ENCODE data around the gene WDR45B. TPM values are rescaled to one million over a fixed set of nuclear protein-coding genes. Genes with fewer than 3 reads are reported as not detected.

The WDR45B gene
- total and polyA plus RNA-seq, 4 donors = 83.8 to 120 (median 102) TPM

- H3K27ac ChIP-seq (ENCODE audit: low read depth, low read length) = no peak overlapping the region
- DNase-seq (ENCODE audit: low read depth in 4 of 6, low spot score in 6 of 6) = no peak
These were observed 1.4 kb upstream of the WDR45B start for GRCh38 chr17:82649501-82650261.

GRCh38 chr17:82648742-82649331 is 593 bp upstream of the WDR45B start:
- H3K9me3 ChIP-seq (ENCODE audit: control insufficient read depth, insufficient read depth, low read length) = no peaks in the 10 kb centered on the region
- DNase-seq (ENCODE audit: low read depth in 4 of 6, low spot score in 6 of 6) = peak in 3 of 6 donors; percentile 12 to 83 (median 68)
- H3K36me3 ChIP-seq (ENCODE audit: control insufficient read depth, insufficient read depth, low read length) = peaks cover 15% of the 10 kb centered on the region
- peaks cover 29% of the 10 kb centered on the region for H3K4me1 ChIP-seq (ENCODE audit: control insufficient read depth, insufficient read depth, low read length)
- H3K4me3 ChIP-seq (ENCODE audit: low read depth, low read length) = peak overlapping the region; percentile 44
- 0% methylated on average over 16 of the region's 37 CpGs for WGBS (ENCODE audit: insufficient coverage)
- no peaks in the 10 kb centered on the region for H3K27me3 ChIP-seq (ENCODE audit: control insufficient read depth, insufficient read depth, low read length)
- peak overlapping the region; percentile 84 for H3K27ac ChIP-seq (ENCODE audit: low read depth, low read length)

More at GRCh38 chr17:82649501-82650261, 1.4 kb upstream of the WDR45B start:
- 84% methylated on average over 17 of the region's 22 CpGs for WGBS (ENCODE audit: insufficient coverage)
- H3K9me3 ChIP-seq (ENCODE audit: control insufficient read depth, insufficient read depth, low read length) = no peaks in the 10 kb centered on the region
- H3K36me3 ChIP-seq (ENCODE audit: control insufficient read depth, insufficient read depth, low read length) = peaks cover 12% of the 10 kb centered on the region
- H3K4me3 ChIP-seq (ENCODE audit: low read depth, low read length) = no peak overlapping the region
- no peaks in the 10 kb centered on the region for H3K27me3 ChIP-seq (ENCODE audit: control insufficient read depth, insufficient read depth, low read length)
- peaks cover 29% of the 10 kb centered on the region for H3K4me1 ChIP-seq (ENCODE audit: control insufficient read depth, insufficient read depth, low read length)

DNA sequence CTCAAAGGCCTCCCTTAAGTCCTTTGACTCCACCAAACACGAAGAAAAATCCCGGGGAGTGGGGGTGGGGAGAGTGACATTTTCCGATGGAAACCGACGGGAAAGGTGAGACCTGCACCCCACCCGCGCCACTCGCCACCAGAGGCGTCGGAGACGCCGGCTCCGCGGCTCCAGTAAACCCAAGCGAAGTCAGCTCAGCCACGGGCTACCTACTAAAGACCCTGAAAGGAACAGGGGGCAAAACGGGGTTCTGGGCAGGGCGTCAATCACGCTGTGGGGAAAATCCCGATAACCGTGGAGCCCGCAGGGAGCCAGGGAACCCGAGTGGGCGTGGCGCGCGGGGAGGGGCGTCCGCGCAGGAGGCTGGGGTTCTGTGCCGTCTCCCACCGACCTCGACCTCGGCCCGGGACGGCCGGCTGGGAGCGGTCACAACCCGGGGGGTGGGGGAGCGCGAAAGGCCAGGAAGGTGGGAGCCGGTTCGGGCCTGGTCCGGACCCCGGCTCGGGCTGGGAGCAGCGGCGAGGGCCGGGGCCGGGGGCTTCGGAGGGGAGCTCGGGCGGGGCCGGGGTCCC is 565 bp downstream of the WDR45B start:
- Histone ChIP-seq H3K27me3 (ENCODE audit: control insufficient read depth, insufficient read depth, low read length) (no peaks in the 10 kb centered on the region), H3K4me3 (ENCODE audit: low read depth, low read length) (peak overlapping the region; percentile 83), H3K4me1 (ENCODE audit: control insufficient read depth, insufficient read depth, low read length) (peaks cover 29% of the 10 kb centered on the region), H3K27ac (ENCODE audit: low read depth, low read length) (peak overlapping the region; percentile 82), H3K9me3 (ENCODE audit: control insufficient read depth, insufficient read depth, low read length) (no peaks in the 10 kb centered on the region), H3K36me3 (ENCODE audit: control insufficient read depth, insufficient read depth, low read length) (peaks cover 18% of the 10 kb centered on the region)
- DNase-seq (ENCODE audit: low read depth in 4 of 6, low spot score in 6 of 6) = peak in 2 of 6 donors; percentile 5 to 44
- under 1% methylated on average over 52 of the region's 54 CpGs for WGBS (ENCODE audit: insufficient coverage)

DNA sequence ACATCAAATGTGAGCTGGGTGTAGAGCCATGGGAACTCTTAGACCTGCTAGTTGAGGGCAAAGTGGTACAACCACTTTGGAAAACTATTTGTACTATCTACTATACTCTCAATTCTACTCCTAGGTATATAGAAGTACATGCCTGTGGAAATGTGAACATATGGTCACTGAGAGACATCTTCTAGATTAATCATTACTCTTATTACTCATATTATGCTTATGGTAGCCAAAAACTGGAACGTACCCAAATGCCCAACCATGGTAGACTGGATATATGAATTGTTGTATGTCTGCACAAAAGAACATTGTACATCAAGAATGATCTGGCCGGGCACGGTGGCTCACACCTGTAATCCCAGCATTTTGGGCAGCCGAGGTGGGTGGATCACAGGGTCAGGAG is 2.7 kb downstream of the WDR45B start:
- WGBS (ENCODE audit: insufficient coverage) = 94% methylated on average over 3 of the region's 4 CpGs
- no peak overlapping the region for H3K27ac ChIP-seq (ENCODE audit: low read depth, low read length)

GRCh38 chr17:82644148-82644547 is 4.1 kb downstream of the WDR45B start:
- DNase-seq (ENCODE audit: low read depth in 4 of 6, low spot score in 6 of 6) = no peak
- 88% methylated on average over 4 of the region's 5 CpGs for WGBS (ENCODE audit: insufficient coverage)
- Histone ChIP-seq H3K36me3 (ENCODE audit: control insufficient read depth, insufficient read depth, low read length) (peaks cover 52% of the 10 kb centered on the region), H3K4me1 (ENCODE audit: control insufficient read depth, insufficient read depth, low read length) (peaks cover 23% of the 10 kb centered on the region), H3K27ac (ENCODE audit: low read depth, low read length) (no peak overlapping the region), H3K27me3 (ENCODE audit: control insufficient read depth, insufficient read depth, low read length) (no peaks in the 10 kb centered on the region), H3K4me3 (ENCODE audit: low read depth, low read length) (no peak overlapping the region), H3K9me3 (ENCODE audit: control insufficient read depth, insufficient read depth, low read length) (no peaks in the 10 kb centered on the region)

More for the DNA sequence above, 2.7 kb downstream of the WDR45B start:
- no peak overlapping the region for H3K4me3 ChIP-seq (ENCODE audit: low read depth, low read length)
- peaks cover 29% of the 10 kb centered on the region for H3K4me1 ChIP-seq (ENCODE audit: control insufficient read depth, insufficient read depth, low read length)
- no peaks in the 10 kb centered on the region for H3K9me3 ChIP-seq (ENCODE audit: control insufficient read depth, insufficient read depth, low read length)
- peaks cover 40% of the 10 kb centered on the region for H3K36me3 ChIP-seq (ENCODE audit: control insufficient read depth, insufficient read depth, low read length)
- DNase-seq (ENCODE audit: low read depth in 4 of 6, low spot score in 6 of 6) = no peak
- no peaks in the 10 kb centered on the region for H3K27me3 ChIP-seq (ENCODE audit: control insufficient read depth, insufficient read depth, low read length)

GRCh38 chr17:82642022-82642421 is 6.2 kb downstream of the WDR45B start:
- Histone ChIP-seq H3K9me3 (ENCODE audit: control insufficient read depth, insufficient read depth, low read length) (no peaks in the 10 kb centered on the region), H3K4me3 (ENCODE audit: low read depth, low read length) (no peak overlapping the region), H3K27ac (ENCODE audit: low read depth, low read length) (no peak overlapping the region), H3K27me3 (ENCODE audit: control insufficient read depth, insufficient read depth, low read length) (no peaks in the 10 kb centered on the region), H3K36me3 (ENCODE audit: control insufficient read depth, insufficient read depth, low read length) (peaks cover 55% of the 10 kb centered on the region), H3K4me1 (ENCODE audit: control insufficient read depth, insufficient read depth, low read length) (peaks cover 12% of the 10 kb centered on the region)
- no peak for DNase-seq (ENCODE audit: low read depth in 4 of 6, low spot score in 6 of 6)
- 84% methylated on average over 13 of the region's 14 CpGs for WGBS (ENCODE audit: insufficient coverage)

- Histone ChIP-seq H3K27me3 (ENCODE audit: control insufficient read depth, insufficient read depth, low read length) (no peaks in the 10 kb centered on the region), H3K27ac (ENCODE audit: low read depth, low read length) (no peak overlapping the region), H3K4me3 (ENCODE audit: low read depth, low read length) (no peak overlapping the region), H3K9me3 (ENCODE audit: control insufficient read depth, insufficient read depth, low read length) (no peaks in the 10 kb centered on the region), H3K36me3 (ENCODE audit: control insufficient read depth, insufficient read depth, low read length) (peaks cover 58% of the 10 kb centered on the region), H3K4me1 (ENCODE audit: control insufficient read depth, insufficient read depth, low read length) (no peaks in the 10 kb centered on the region)
- DNase-seq (ENCODE audit: low read depth in 4 of 6, low spot score in 6 of 6) = no peak
- 87% methylated on average over 3 of the region's 5 CpGs for WGBS (ENCODE audit: insufficient coverage)
These were observed 8.2 kb downstream of the WDR45B start for GRCh38 chr17:82640036-82640435.

GRCh38 chr17:82639628-82640027 is 8.6 kb downstream of the WDR45B start:
- Histone ChIP-seq H3K27ac (ENCODE audit: low read depth, low read length) (no peak overlapping the region), H3K9me3 (ENCODE audit: control insufficient read depth, insufficient read depth, low read length) (no peaks in the 10 kb centered on the region), H3K36me3 (ENCODE audit: control insufficient read depth, insufficient read depth, low read length) (peaks cover 56% of the 10 kb centered on the region), H3K4me1 (ENCODE audit: control insufficient read depth, insufficient read depth, low read length) (no peaks in the 10 kb centered on the region), H3K4me3 (ENCODE audit: low read depth, low read length) (no peak overlapping the region), H3K27me3 (ENCODE audit: control insufficient read depth, insufficient read depth, low read length) (no peaks in the 10 kb centered on the region)
- no peak for DNase-seq (ENCODE audit: low read depth in 4 of 6, low spot score in 6 of 6)
- 91% methylated on average over 14 of the region's 14 CpGs for WGBS (ENCODE audit: insufficient coverage)

DNA sequence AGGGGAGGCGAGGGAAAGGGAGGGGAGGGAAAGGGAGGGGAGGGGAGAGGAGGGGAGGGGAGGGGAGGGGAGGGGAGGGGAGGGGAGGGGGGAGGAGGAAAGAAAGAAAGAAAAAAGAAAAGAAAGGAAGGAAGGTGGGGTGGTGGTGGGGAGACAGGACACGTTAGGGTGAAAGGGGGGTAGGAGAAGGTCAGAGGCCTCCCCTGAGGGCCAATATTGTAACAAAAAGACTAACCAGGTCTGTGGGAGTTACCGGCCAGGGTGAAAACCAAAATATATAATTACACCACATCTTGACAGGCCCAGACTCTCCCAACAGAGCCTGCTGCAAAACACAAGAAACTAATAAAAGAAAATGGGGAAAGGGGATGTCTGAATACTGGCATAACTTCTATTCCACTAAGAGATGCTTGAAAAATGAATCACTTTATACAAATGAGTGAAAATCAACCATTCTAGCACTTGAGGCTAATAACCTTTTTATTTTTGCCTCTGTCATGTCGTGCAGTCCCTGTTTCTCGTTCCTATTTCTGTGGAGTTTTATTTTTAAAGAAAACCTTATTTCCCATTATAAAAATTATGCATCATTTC is 10.0 kb downstream of the WDR45B start:
- H3K36me3 ChIP-seq (ENCODE audit: control insufficient read depth, insufficient read depth, low read length) = peaks cover 54% of the 10 kb centered on the region

More for the DNA sequence above, 10.0 kb downstream of the WDR45B start:
- no peaks in the 10 kb centered on the region for H3K27me3 ChIP-seq (ENCODE audit: control insufficient read depth, insufficient read depth, low read length)
- no peak overlapping the region for H3K27ac ChIP-seq (ENCODE audit: low read depth, low read length)
- no peaks in the 10 kb centered on the region for H3K9me3 ChIP-seq (ENCODE audit: control insufficient read depth, insufficient read depth, low read length)
- DNase-seq (ENCODE audit: low read depth in 4 of 6, low spot score in 6 of 6) = no peak
- H3K4me1 ChIP-seq (ENCODE audit: control insufficient read depth, insufficient read depth, low read length) = no peaks in the 10 kb centered on the region
- no CpG with 5 or more reads among the region's 5 CpGs for WGBS (ENCODE audit: insufficient coverage)
- no peak overlapping the region for H3K4me3 ChIP-seq (ENCODE audit: low read depth, low read length)

All from spinal cord (tissue), 10 donors.